ENCODE data around the gene CPB1.

Gene CPB1

DNA sequence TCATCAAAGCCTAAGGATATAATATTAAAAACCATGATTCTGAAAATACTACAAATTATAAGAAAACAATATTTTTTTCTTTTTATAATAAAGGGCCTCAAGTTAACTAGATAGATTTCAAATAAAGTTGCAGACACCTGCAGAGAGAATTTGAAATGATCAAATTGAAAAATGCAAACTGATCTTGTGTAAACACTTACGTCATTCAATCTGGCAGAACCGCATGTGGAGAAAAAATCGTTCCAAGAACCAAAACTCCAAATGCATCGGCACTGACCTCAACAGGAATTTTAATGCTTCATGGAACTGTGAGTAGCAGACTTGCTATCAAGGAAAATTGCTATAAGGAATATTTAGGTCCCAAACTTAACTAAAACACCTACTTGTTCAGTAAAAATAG lies 54.7 kb downstream of the CPB1 start:
- no peak for DNase-seq (ENCODE audit: low read depth in 2 of 2)

DNA sequence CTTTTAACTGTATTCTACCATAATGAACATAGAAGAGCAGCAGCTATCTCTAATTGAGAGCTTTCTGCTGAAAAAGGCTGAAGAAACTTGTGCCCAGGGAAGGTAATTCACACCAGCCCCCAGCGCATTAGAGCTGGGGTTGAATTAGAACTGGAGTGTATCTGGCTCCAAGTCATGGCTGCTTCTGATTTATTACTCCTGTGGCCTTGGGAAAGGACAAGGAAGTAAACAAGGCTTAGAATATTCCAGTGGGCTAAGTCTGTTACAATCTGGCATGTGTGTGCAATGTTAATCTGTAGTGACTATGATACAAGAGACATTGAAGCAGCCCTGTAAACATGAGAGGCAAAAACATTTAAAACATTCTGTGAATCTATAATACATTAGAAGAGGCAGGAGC lies 55.6 kb downstream of the CPB1 start:
- DNase-seq (ENCODE audit: low read depth in 2 of 2): no peak

DNA sequence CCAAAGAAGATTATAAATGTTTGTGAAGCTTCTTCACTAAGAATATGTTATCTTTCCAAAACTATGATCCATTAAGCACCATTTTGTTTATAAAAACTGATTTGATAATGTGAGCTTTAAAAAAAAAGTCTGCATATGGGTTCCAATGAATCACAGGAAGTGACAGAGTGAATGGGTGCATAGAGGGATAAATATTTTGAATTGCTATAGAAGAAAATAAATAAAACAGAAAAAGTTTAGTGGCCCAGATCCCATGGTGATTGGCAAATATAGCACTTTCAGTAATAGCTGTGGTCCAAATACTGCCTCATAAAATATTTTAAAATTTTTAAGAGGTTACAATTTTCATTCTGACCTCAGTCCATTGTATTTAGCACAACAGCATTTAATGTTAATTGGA lies 56.6 kb downstream of the CPB1 start:
- DNase-seq (ENCODE audit: low read depth in 2 of 2): no peak

DNA sequence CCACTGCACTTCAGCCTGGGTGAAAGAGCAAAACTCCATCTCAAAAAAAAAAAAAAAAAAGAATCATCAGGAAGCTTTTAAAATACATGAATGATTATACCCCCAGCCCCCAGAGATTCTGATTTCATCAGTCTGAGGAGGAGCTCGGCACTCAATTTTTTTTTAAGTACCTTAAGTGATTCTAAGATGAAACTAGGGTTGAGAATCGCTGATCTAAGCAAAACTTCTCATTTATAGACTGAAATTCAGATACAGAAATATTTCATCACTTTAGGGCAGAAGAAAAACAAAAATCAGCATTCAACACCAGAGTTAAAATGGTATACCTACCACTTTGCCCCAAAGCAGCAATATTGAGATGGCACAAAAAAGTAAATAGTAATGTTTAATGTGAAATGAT lies 62.2 kb downstream of the CPB1 start:
- no peak for DNase-seq (ENCODE audit: low read depth in 2 of 2)

DNA sequence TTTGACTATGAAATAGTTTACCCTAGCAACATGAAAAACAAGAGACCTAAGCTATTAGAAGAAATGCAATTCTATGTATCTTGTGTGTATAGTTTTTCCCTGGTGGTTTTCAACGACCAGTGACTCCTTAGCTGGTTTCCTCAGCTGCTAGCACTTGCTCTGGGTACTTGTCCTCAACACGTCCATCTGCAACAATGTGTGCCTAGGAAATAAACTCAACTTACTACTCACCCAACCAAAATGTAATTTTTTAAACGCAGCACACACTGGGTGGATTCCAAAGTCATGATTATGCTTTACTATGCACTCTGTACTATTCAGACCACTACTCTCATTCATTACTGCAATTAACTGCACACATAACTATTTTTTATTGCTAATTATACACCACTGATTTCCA lies 68.5 kb downstream of the CPB1 start:
- DNase-seq (ENCODE audit: low read depth in 2 of 2): no peak

DNA sequence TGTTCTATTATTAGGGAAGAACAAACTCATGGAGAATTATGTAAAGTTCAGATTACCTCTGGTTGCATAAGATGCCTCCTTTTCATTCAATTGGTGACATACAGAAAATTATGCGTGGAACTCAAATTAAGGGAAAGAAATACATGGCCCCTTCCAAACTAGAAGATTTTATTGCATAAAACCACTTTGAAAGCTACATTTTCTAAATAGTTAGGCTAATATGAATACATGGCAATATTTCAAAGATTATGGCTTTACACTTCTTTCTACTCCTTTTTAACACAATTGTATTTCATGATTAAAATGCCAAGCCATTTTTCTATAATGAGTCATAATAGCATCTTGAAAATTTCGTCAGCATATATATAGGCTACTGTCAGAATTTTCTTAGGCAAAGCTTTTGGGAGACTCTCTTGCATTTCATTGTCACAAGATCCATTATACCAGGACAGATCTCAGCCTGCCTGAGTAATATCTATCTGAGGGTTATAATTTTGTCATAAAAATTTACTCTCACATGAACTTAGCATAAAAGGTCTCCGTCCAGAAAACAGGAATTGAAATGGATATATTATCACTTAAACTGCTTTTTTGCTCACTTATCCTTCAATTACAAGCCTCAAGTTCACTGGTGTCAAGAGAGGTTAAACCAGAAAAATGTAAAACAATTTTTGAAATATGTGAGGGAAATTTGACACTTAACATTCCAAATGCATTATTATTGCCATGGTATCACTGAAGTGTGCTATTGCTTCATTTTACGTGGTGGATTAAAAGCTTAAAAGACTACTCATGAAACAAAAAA lies 74.6 kb downstream of the CPB1 start:
- no peak for DNase-seq (ENCODE audit: low read depth in 2 of 2)

DNA sequence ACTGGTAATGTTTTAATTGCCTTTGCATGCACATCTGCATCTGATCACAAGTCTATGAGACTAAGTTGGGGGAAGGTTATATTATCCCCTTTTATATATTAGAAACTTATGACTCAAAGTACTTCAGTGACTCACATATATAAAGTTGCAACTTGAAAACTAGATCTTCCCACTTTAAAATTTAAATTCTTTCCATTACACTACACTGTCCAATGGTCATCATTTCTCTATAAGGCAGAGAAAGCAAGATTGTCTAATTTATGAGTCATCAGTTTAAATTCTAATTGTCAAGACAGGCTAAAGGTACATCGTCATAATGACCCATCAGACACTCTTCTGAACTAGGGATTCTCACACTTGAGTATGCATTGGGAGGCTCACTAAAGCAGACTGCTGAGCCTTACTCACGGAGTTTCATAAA lies 75.4 kb downstream of the CPB1 start:
- no peak for DNase-seq (ENCODE audit: low read depth in 2 of 2)

DNA sequence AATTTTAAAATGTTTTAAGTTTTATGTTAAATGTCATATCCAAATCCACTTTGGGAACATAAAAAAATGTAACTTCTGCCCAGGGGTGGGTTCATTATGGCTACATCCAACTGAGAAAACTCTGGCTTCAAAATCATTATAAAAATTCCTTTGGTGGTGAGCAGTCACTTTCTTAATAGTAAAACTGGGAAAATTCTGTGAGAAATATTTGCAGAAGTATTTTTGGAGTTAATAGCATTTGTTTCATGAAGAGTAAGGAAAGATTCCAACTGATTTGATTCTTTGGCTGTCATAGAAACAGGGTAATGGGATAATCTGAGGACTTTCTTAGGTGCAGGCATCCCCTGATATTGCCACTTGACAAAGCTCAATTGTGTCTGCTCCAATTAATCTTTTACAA lies 76.3 kb downstream of the CPB1 start:
- no peak for DNase-seq (ENCODE audit: low read depth in 2 of 2)

DNA sequence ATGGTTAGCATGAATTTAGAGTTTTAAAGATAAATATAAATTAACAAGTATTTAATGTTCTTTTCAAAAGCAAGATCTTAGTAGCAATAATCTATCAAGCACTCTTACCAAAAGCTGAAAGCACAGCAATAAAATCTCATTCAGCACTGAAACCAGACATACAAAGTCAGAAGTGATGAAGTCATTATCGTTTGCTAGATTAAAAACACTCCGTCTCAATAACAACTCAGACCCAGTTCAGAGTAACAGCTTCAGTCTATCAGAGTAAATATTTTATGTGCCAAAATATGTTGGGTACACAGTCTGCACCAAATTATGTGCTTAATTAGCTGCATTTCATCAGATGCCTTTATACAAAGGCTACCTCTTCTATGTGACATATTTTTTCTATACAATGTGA lies 79.1 kb downstream of the CPB1 start:
- no peak for DNase-seq (ENCODE audit: low read depth in 2 of 2)

All from stimulated activated CD8-positive, alpha-beta memory T cell treated with anti-CD3 and anti-CD28 coated beads, Interleukin-15, amount 100 ng/mL, for 4 hours (primary cell).